ENCODE results near the gene TEX54. TPM values are rescaled to one million over a fixed set of nuclear protein-coding genes. Genes with fewer than 3 reads are reported as not detected.

TEX54 gene
- total and polyA plus RNA-seq, 2 of the 13 experiments (the other 11 are each of a cell fraction or from before 2014, with no cell fraction given): not detected

DNA sequence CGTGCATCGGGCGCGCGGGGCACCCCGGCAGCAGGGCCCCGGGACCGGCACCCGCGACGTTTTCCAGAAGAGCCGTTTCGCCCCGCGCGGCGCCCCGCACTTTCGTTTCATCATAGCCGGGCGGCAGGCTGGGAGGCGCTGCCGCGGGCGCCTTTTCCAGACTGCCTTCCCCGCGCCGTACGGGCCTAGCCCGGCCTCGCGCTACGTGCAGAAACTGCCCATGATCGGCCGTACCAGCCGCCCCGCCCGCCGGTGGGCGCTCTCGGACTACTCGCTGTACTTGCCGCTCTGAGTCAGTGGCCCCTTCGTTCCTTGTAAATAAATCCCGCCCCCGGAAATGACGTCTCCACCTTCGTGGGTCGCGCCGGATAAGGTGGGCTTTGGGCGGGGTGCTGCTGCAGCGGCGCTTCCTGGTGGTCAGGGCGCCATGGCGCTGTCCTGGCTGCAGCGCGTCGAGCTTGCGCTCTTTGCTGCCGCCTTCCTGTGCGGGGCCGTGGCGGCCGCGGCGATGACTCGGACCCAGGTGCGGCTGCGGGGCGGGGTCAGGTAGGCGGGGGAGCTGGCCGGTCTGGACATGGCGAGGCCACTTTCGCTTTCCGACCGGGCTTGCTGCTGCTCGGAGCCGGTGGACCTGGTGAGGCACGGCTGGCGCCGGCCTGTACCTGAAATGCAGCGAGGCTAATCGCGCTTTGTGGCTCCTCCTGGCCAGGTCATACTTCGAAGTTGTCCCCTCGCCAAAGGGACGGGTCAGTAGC, 45.5 kb downstream of the TEX54 start, which contains the start of gene TMEM179B (continued):
- TF ChIP-seq REPIN1 (CRISPR knock-in tag; IDR thresholded peaks at IDR 0.05; ENCODE audit: borderline replicate concordance, low read depth) (peak; percentile 96), PHB2 (IDR thresholded peaks at IDR 0.05; ENCODE audit: partially characterized antibody) (no peak), ZNF280B (CRISPR knock-in tag; IDR thresholded peaks at IDR 0.05; ENCODE audit: borderline replicate concordance) (peak; percentile 77; the same call in 1 of the 2 replicates), NFKB2 (CRISPR knock-in tag; IDR thresholded peaks at IDR 0.05; ENCODE audit: borderline replicate concordance) (peak; percentile 88; the same call in 1 of the 2 replicates), ZNF660 (CRISPR knock-in tag; IDR thresholded peaks at IDR 0.05; ENCODE audit: borderline replicate concordance, low read depth) (no peak), PHF5A (CRISPR knock-in tag; IDR thresholded peaks at IDR 0.05; ENCODE audit: low read depth, unreplicated experiment) (peak; percentile 96), MTA3 (CRISPR knock-in tag; IDR thresholded peaks at IDR 0.05) (no peak), ZNF101 (CRISPR knock-in tag; IDR thresholded peaks at IDR 0.05; ENCODE audit: borderline replicate concordance, low read depth) (no peak), MYC (CRISPR knock-in tag; IDR thresholded peaks at IDR 0.05; ENCODE audit: borderline replicate concordance) (peak; percentile 89; the same call in 1 of the 2 replicates)
- TF ChIP-seq, protein P1, sequence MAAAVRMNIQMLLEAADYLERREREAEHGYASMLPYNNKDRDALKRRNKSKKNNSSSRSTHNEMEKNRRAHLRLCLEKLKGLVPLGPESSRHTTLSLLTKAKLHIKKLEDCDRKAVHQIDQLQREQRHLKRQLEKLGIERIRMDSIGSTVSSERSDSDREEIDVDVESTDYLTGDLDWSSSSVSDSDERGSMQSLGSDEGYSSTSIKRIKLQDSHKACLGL (CRISPR knock-in tag; IDR thresholded peaks at IDR 0.05): peak; percentile 90
- TF ChIP-seq, protein P2, sequence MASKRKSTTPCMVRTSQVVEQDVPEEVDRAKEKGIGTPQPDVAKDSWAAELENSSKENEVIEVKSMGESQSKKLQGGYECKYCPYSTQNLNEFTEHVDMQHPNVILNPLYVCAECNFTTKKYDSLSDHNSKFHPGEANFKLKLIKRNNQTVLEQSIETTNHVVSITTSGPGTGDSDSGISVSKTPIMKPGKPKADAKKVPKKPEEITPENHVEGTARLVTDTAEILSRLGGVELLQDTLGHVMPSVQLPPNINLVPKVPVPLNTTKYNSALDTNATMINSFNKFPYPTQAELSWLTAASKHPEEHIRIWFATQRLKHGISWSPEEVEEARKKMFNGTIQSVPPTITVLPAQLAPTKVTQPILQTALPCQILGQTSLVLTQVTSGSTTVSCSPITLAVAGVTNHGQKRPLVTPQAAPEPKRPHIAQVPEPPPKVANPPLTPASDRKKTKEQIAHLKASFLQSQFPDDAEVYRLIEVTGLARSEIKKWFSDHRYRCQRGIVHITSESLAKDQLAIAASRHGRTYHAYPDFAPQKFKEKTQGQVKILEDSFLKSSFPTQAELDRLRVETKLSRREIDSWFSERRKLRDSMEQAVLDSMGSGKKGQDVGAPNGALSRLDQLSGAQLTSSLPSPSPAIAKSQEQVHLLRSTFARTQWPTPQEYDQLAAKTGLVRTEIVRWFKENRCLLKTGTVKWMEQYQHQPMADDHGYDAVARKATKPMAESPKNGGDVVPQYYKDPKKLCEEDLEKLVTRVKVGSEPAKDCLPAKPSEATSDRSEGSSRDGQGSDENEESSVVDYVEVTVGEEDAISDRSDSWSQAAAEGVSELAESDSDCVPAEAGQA (IDR thresholded peaks at IDR 0.05; ENCODE audit: low read depth): peak; percentile 74
- TF ChIP-seq, protein P2 (CRISPR knock-in tag; IDR thresholded peaks at IDR 0.05; ENCODE audit: borderline replicate concordance): peak; percentile 82; the same call in 1 of the 2 replicates
- TF ChIP-seq, protein P3, sequence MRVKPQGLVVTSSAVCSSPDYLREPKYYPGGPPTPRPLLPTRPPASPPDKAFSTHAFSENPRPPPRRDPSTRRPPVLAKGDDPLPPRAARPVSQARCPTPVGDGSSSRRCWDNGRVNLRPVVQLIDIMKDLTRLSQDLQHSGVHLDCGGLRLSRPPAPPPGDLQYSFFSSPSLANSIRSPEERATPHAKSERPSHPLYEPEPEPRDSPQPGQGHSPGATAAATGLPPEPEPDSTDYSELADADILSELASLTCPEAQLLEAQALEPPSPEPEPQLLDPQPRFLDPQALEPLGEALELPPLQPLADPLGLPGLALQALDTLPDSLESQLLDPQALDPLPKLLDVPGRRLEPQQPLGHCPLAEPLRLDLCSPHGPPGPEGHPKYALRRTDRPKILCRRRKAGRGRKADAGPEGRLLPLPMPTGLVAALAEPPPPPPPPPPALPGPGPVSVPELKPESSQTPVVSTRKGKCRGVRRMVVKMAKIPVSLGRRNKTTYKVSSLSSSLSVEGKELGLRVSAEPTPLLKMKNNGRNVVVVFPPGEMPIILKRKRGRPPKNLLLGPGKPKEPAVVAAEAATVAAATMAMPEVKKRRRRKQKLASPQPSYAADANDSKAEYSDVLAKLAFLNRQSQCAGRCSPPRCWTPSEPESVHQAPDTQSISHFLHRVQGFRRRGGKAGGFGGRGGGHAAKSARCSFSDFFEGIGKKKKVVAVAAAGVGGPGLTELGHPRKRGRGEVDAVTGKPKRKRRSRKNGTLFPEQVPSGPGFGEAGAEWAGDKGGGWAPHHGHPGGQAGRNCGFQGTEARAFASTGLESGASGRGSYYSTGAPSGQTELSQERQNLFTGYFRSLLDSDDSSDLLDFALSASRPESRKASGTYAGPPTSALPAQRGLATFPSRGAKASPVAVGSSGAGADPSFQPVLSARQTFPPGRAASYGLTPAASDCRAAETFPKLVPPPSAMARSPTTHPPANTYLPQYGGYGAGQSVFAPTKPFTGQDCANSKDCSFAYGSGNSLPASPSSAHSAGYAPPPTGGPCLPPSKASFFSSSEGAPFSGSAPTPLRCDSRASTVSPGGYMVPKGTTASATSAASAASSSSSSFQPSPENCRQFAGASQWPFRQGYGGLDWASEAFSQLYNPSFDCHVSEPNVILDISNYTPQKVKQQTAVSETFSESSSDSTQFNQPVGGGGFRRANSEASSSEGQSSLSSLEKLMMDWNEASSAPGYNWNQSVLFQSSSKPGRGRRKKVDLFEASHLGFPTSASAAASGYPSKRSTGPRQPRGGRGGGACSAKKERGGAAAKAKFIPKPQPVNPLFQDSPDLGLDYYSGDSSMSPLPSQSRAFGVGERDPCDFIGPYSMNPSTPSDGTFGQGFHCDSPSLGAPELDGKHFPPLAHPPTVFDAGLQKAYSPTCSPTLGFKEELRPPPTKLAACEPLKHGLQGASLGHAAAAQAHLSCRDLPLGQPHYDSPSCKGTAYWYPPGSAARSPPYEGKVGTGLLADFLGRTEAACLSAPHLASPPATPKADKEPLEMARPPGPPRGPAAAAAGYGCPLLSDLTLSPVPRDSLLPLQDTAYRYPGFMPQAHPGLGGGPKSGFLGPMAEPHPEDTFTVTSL (CRISPR knock-in tag; IDR thresholded peaks at IDR 0.05; ENCODE audit: borderline replicate concordance): no peak
